PC-9 (cell line): ENCODE data around the gene CLNK. TPM values are rescaled to one million over a fixed set of nuclear protein-coding genes. Genes with fewer than 3 reads are reported as not detected.

ENCODE experiments used
- BruUV-seq: library from RNA; stranded (reverse); fragments of 400-500 nt; replicated peaks from 2 replicates; lab custom pipeline; 2021; lab: Mats Ljungman, UMichigan
- CTCF ChIA-PET: fragments of 300-600 bp; sonication (Branson Sonifier 250); formaldehyde crosslinking; loops from one replicate; lab custom pipeline; 2022; ENCODE audit warnings: antibody characterized with exemption; lab: Charles Lee
- POLR2A ChIA-PET: fragments of 300-600 bp; sonication (Branson Sonifier 250); formaldehyde crosslinking; loops from one replicate; lab custom pipeline; 2022; ENCODE audit warnings: antibody characterized with exemption; ENCODE audit not compliant: unreplicated experiment; lab: Charles Lee
- DNase-seq, 2 experiments: peaks; one replicate each; pipeline versions ENCODE4 v3.0.0 to v3.0.0-alpha.2; 2015 to 2022; ENCODE audit warnings: mixed read lengths in 1 of 2
- H2AFZ ChIP-seq: fragments of 200-600 bp; sonication (generic); 2 replicates; pipeline ENCODE4 v1.8.1; 2017; ENCODE audit warnings: antibody characterized with exemption
- H3F3A ChIP-seq: fragments of 200-600 bp; sonication (generic); 2 replicates; pipeline ENCODE4 v1.8.1; 2017; ENCODE audit warnings: antibody characterized with exemption, mild to moderate bottlenecking, low read depth; ENCODE audit not compliant: insufficient read depth
- H3K27ac ChIP-seq: fragments of 200-600 bp; sonication (generic); 2 replicates; pipeline ENCODE4 v1.6.1; 2016; ENCODE audit warnings: mixed run types
- H3K27me3 ChIP-seq: fragments of 200-600 bp; sonication (generic); 2 replicates; pipeline ENCODE4 v1.6.1; 2016; ENCODE audit warnings: low read depth, mixed run types; ENCODE audit not compliant: insufficient read depth
- H3K36me3 ChIP-seq: fragments of 200-600 bp; sonication (generic); 2 replicates; pipeline ENCODE4 v1.6.1; 2016; ENCODE audit warnings: low read depth, mixed run types
- H3K4me1 ChIP-seq: fragments of 200-600 bp; sonication (generic); replicated peaks from 2 replicates; pipeline ENCODE4 v1.6.1; 2016; ENCODE audit warnings: mixed run types; ENCODE audit not compliant: insufficient read depth
- H3K4me2 ChIP-seq: fragments of 200-600 bp; sonication (generic); 2 replicates; pipeline ENCODE4 v1.6.1; 2017; ENCODE audit warnings: mixed run types
- H3K4me3 ChIP-seq: fragments of 200-600 bp; sonication (generic); 2 replicates; pipeline ENCODE4 v1.6.1; 2016; ENCODE audit warnings: mixed run types
- H3K79me2 ChIP-seq: fragments of 200-600 bp; sonication (generic); 2 replicates; pipeline ENCODE4 v1.6.1; 2017; ENCODE audit warnings: low read depth, mixed run types
- H3K9me2 ChIP-seq: fragments of 200-600 bp; sonication (generic); 2 replicates; pipeline ENCODE4 v1.8.1; 2017; ENCODE audit warnings: mild to moderate bottlenecking; ENCODE audit not compliant: insufficient read depth
- H3K9me3 ChIP-seq: fragments of 200-600 bp; sonication (generic); 2 replicates; pipeline ENCODE4 v1.8.1; 2016; ENCODE audit warnings: low read depth; ENCODE audit not compliant: insufficient read depth
- H4K20me1 ChIP-seq: fragments of 200-600 bp; sonication (generic); 2 replicates; pipeline ENCODE4 v1.8.1; 2017; ENCODE audit not compliant: insufficient read depth
- EZH2 ChIP-seq: fragments of 200-600 bp; sonication (generic); IDR thresholded peaks from 2 replicates; pipeline ENCODE4 v1.8.0; 2017; ENCODE audit warnings: antibody characterized with exemption, low read depth
- intact Hi-C: fragments of 100-400 bp; cut with micrococcal nuclease; formaldehyde crosslinking; loops from one replicate; pipeline ENCODE4 v1.10.0; 2022; ENCODE audit not compliant: unreplicated experiment
- total RNA-seq: library from RNA; stranded (reverse); gene quantifications from 2 replicates; pipeline ENCODE4 v1.2.3, GENCODE V29; 2021
- TF ChIP-seq, protein P1 (sequence below): fragments of 200-600 bp; sonication (generic); conservative IDR thresholded peaks from 2 replicates; pipeline ENCODE4 v1.6.1; 2017; ENCODE audit warnings: mixed run types, antibody characterized with exemption, mild to moderate bottlenecking, moderate library complexity

Gene CLNK
- total RNA-seq, 1 experiment from 2014 or later: not detected

GRCh38 chr4:10701702-10702460 is 17.3 kb upstream of the CLNK start:
- Histone ChIP-seq H3K36me3 (no peaks in the 10 kb centered on the region), H3F3A (no peaks in the 10 kb centered on the region), H3K79me2 (no peaks in the 10 kb centered on the region), H3K27me3 (no peaks in the 10 kb centered on the region), H4K20me1 (no peaks in the 10 kb centered on the region), H3K27ac (no peak overlapping the region), H3K9me3 (no peaks in the 10 kb centered on the region), H3K4me1 (no peaks in the 10 kb centered on the region), H3K4me3 (no peak overlapping the region), H2AFZ (no peak overlapping the region), H3K4me2 (no peak overlapping the region), H3K9me2 (no peaks in the 10 kb centered on the region)
- TF ChIP-seq EZH2: no peak
- TF ChIP-seq, protein P1, sequence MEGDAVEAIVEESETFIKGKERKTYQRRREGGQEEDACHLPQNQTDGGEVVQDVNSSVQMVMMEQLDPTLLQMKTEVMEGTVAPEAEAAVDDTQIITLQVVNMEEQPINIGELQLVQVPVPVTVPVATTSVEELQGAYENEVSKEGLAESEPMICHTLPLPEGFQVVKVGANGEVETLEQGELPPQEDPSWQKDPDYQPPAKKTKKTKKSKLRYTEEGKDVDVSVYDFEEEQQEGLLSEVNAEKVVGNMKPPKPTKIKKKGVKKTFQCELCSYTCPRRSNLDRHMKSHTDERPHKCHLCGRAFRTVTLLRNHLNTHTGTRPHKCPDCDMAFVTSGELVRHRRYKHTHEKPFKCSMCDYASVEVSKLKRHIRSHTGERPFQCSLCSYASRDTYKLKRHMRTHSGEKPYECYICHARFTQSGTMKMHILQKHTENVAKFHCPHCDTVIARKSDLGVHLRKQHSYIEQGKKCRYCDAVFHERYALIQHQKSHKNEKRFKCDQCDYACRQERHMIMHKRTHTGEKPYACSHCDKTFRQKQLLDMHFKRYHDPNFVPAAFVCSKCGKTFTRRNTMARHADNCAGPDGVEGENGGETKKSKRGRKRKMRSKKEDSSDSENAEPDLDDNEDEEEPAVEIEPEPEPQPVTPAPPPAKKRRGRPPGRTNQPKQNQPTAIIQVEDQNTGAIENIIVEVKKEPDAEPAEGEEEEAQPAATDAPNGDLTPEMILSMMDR: no peak
- CTCF ChIA-PET: no interaction called here
- intact Hi-C loops: no loop called here
- no peak for DNase-seq
- POLR2A ChIA-PET: no interaction called here
- no TSS peak for BruUV-seq

- DNase-seq: no peak
- ChIA-PET POLR2A (no interaction called here), CTCF (no interaction called here)
- no peak overlapping the region for H3K4me2 ChIP-seq
- H3K27ac ChIP-seq: no peak overlapping the region
- no peaks in the 10 kb centered on the region for H3K9me2 ChIP-seq
- no peak overlapping the region for H2AFZ ChIP-seq
- no peaks in the 10 kb centered on the region for H3K79me2 ChIP-seq
- intact Hi-C loops: no loop called here
- H3K36me3 ChIP-seq: no peaks in the 10 kb centered on the region
- no peaks in the 10 kb centered on the region for H4K20me1 ChIP-seq
- H3K4me1 ChIP-seq: no peaks in the 10 kb centered on the region
- no peaks in the 10 kb centered on the region for H3K9me3 ChIP-seq
- BruUV-seq: no TSS peak
- no peak for TF ChIP-seq EZH2
- TF ChIP-seq, protein P1: no peak
- no peak overlapping the region for H3K4me3 ChIP-seq
- H3F3A ChIP-seq: no peaks in the 10 kb centered on the region
- H3K27me3 ChIP-seq: no peaks in the 10 kb centered on the region
Measured at GRCh38 chr4:10701161-10701560, 16.6 kb upstream of the CLNK start.

DNA sequence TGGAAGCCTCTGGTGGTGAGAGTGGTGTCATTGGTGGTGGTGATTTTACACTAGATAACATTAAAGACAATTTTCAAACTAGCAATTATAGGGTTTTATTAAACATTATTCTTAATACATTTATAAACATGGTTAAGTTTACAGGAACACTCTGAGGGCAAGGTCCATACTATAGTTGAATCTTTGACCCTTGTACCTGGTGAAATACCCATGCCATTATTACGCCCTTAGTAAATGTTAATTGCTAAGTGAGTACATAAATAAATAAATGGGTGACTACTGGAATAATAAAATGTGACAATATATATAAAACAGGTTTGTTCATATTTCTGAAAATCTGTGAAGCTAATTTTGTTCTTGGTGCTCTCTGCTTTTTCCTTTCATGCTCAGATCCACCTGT is 13.6 kb upstream of the CLNK start:
- POLR2A ChIA-PET: no interaction called here
- no TSS peak for BruUV-seq

More for the DNA sequence above, 13.6 kb upstream of the CLNK start:
- Histone ChIP-seq H3F3A (no peaks in the 10 kb centered on the region), H3K27me3 (no peaks in the 10 kb centered on the region), H3K27ac (no peak overlapping the region), H3K36me3 (no peaks in the 10 kb centered on the region), H3K9me2 (no peaks in the 10 kb centered on the region), H3K79me2 (no peaks in the 10 kb centered on the region), H3K4me1 (no peaks in the 10 kb centered on the region; the same call in 1 of the 2 replicates), H3K4me3 (no peak overlapping the region), H3K9me3 (no peaks in the 10 kb centered on the region), H3K4me2 (no peak overlapping the region), H4K20me1 (no peaks in the 10 kb centered on the region), H2AFZ (no peak overlapping the region)
- intact Hi-C loops: no loop called here
- no peak for DNase-seq
- CTCF ChIA-PET: no interaction called here
- no peak for TF ChIP-seq EZH2
- TF ChIP-seq, protein P1: no peak
